NCI-H1694 treated with DMSO at 0.1 percent for 48 hours (cell line): ENCODE measurements around the gene RHBG.
"Not testable (repeated sequence)": the region's sequence is repeated elsewhere in the genome, so short reads cannot be mapped to it uniquely, and the experiment has no call there.

Experiments
- DNase-seq: peaks from one replicate; lab custom pipeline; 2025; lab: John Stamatoyannopoulos, UW

Gene RHBG, protein sequence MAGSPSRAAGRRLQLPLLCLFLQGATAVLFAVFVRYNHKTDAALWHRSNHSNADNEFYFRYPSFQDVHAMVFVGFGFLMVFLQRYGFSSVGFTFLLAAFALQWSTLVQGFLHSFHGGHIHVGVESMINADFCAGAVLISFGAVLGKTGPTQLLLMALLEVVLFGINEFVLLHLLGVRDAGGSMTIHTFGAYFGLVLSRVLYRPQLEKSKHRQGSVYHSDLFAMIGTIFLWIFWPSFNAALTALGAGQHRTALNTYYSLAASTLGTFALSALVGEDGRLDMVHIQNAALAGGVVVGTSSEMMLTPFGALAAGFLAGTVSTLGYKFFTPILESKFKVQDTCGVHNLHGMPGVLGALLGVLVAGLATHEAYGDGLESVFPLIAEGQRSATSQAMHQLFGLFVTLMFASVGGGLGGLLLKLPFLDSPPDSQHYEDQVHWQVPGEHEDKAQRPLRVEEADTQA

DNA sequence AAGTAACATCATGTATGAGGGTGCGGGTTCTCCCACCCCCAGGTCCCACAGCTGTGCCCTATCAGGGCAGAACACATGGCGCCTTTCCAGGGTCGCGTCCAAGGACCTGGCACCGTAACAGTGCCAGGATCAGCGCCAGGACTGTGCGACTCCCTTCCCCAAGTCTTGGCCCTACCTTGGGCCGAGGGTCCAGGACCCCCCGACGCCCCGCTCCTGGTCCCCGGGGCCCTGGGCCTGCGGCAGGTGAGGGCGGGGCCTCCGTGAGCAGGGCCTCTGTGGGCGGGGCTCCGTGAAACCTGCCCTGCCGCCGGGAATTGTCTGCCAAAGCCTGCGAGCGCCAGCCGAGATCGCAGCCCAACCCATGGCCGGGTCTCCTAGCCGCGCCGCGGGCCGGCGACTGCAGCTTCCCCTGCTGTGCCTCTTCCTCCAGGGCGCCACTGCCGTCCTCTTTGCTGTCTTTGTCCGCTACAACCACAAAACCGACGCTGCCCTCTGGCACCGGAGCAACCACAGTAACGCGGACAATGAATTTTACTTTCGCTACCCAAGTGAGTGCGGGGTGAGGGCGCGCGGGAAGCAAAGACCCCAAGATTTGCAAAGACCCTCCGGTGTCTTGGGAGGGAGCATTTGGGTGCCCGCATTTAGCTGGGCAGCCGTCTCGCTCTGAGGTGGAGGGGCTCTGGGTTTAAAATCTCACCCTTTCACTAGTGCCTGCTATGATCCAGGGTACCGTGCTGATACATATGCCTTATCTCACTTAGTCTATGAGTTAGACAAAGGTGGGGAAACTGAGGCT, at the start of gene RHBG:
TSS of gene RHBG (plus strand) at position 323 of the 796 bp plus-strand sequence. CDS start at position 362, 39 bp downstream.
- no peak for DNase-seq

DNA sequence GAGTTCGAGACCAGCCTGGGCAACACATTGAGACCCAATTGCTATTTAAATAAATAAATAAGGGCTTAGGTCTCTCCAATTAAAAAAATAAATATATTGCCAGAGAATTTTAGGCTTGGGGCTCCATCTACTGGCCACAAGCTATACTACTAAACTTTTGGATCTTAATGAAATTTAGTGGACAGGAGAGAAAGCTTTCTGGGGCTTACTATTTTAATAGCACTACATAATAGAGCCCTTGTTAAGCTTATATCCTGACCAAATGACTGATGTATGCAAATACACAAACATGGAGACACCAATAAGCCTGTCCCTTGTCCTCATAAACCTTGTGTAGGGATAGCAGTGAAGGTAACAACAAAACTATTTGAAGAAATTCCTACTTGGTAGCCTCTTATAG, 49.3 kb upstream of the RHBG start:
- DNase-seq, result peak; percentile 62

GRCh38 chr1:156320560-156320959, 48.5 kb upstream of the RHBG start:
- no peak for DNase-seq

GRCh38 chr1:156323179-156323578, 45.8 kb upstream of the RHBG start:
- DNase-seq, result not testable (repeated sequence)

DNA sequence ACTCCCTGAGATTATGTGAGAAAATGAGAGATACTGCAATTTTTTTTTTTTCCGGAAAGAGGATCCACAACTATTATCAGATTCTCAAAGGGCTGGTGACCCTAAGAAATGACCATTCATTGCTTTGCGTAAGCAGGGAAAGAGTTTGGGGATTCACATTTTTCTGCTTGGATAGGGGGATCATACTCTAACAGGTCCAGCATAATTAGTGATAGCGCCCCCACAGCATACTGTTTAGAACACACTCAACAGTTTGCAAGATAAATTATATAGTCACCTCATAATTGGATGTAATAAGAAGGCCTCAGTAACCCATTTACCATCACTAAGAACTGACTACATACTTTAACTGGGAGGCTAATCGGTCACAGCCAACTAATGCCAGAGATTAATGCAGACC, 32.8 kb upstream of the RHBG start:
- peak; percentile 46 for DNase-seq

DNA sequence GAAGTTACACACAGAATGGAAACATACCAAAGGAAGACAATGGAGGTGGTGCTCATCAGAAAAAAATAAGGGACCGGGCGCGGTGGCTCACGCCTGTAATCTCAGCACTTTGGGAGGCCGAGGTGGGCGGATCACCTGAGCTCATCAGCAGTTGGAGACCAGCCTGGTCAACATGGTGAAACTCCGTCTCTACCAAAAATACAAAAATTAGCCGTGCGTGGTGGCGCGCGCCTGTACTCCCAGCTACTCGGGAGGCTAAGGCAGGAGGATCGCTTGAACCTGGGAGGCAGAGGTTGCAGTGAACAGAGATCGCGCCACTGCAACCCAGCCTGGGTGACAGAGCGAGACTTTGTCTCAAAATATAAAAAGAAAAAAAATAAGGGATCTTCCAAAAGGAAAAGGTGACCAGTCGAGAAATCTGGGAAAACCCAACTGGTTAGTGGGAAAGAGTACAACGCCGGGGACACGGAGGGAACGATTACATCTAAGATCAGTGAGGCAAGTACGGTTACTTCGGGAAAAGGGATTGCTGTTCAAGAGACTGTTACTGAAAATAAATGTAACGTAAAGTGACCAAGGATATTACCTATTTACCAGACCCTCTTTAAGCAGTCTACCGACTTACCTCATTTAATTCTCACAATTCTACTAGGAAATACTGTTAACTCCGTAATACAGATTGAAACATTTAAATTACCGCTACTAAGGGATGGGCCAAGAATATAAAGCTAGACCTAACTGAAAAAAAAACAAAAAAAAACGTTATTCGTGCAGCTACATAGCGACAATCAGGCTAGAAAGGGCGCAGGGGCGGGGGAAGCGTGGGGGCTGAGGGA, 31.7 kb upstream of the RHBG start:
- DNase-seq, result no peak

DNA sequence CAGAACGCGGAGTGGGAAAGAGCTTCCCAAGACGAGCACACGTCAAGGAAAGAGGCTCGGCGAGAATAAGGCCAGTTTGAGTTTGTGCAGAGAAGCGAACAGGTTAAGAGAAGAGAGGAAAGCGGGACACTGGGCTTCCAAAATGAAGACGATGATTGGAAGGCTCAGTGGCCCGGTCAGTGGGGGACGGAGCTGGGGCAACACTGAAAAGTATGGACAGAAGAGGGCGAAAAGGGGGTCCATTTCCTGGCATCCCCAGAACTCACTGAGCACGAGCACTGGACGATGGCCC, 31.2 kb upstream of the RHBG start:
- DNase-seq, result no peak

DNA sequence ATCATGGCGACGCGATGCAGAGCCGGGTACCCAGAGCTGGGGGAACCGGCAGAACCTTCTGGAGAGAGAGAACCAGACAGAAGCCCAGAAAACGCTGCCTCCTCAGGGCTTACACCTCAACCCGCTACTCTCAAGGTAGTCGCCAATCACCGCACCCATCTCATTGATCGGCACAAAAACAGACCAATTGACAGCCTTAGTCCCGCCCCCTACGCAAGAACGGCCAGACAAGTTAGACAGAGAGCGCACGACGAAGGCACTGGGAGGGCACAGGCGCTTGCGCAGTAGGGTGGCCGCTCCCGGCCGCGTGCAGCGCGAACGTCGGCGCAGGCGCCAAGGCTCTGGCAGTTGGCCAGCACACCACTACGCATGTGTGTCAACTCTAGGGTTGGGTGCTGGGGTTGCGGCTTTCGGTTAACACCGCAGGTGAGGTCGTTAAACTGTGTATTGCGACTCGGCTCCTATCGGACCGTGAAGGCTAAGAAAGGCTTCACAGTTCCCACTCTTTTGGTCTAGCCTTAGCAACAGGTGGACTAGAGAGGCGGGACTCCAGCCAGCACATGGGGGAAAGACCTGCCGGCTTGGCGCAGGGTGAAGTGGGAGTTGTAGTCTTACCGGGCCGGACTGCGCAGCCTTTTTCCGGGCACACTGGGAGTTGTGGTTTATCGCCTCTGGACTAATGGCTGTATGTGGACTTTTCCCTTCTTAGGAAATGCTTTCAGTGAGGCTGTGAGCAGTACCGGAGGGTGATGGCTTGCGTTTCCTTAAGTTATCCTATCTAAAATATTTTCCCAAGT, 30.6 kb upstream of the RHBG start, which contains the start of the genes CCT3 and TSACC:
TSS of gene CCT3 (minus strand) at position 113 of the 797 bp plus-strand sequence. CDS start at position 5, 108 bp downstream.
TSS of gene TSACC (plus strand) at position 347 of the 797 bp plus-strand sequence. CDS start 1,232 bp downstream, outside the sequence.
- DNase-seq, result peak; percentile 100

DNA sequence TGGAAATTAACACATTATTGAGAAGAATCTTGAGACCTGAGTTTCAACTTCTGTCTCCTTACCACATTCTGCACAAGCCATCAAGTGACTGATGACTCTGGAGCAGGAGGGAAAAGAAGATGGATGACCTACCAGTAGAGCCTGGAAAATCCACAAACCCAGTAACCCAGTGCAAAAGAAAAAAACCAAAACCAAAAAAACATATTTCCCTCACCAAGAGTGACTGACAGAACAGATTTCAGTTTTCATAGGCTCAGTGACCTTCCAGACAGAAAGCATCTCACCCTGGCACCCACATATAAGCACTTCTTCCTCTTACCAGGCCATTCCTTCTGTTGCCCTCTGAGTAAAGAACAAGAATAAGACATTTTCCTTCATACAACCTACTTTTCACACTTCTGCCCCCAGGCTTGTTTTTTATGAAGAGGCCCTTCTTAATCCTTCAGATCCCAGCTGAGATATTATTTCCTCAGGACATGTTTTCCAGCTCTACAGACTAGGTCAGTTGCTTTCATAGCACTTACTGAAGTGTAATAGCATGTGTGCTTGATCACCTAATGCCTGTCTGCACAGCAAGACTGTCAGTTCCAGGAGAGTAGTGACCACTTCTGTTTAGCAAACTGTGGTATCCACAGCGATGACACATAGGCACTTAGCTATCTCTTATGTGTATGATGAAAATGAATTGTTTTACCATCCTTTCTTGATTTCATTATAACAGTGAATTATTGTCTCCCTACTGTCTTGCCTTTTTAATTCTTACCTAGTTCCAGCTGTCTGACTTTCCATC, 26.6 kb upstream of the RHBG start:
- DNase-seq, result no peak

- no peak for DNase-seq
These were observed 24.6 kb upstream of the RHBG start for GRCh38 chr1:156344409-156344808.

- DNase-seq, result not testable (repeated sequence)
These were observed 23.0 kb upstream of the RHBG start for GRCh38 chr1:156346035-156346434.

GRCh38 chr1:156346636-156347035, 22.4 kb upstream of the RHBG start:
- peak; percentile 71 for DNase-seq

GRCh38 chr1:156347331-156347730, 21.7 kb upstream of the RHBG start:
- no peak for DNase-seq

GRCh38 chr1:156352481-156352880, 16.5 kb upstream of the RHBG start:
- DNase-seq, result not testable (repeated sequence)

DNA sequence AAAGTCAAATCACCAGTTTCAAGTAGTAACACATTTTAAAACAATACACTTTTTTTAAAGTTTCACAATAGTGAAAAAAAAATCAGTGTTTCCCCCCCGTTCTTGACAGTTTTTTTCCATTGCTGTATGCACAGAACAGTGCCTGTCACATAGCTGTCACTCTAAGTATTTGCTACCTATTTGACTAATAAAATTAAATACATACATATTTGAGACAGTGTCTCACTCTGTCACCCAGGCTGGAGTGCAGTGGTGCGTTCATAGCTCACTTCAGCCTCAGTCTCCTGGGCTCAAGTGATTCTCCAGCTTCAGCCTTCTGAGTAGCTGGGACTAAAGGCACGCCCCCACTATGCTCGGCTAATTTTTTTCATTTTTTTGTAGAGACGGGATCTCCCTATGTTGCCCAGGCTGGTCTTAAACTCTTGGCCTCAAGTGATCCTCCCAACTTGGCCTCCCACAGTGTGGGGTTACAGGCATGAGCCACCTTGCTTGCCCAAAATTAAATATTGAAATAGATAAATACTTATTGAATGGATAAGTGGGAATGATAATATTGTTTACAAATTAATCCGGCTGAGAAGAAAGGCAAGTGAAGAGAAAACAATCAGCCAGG, 12.6 kb upstream of the RHBG start:
- no peak for DNase-seq

- peak; percentile 78 for DNase-seq
These were observed 12.0 kb upstream of the RHBG start for GRCh38 chr1:156356875-156357534.

DNA sequence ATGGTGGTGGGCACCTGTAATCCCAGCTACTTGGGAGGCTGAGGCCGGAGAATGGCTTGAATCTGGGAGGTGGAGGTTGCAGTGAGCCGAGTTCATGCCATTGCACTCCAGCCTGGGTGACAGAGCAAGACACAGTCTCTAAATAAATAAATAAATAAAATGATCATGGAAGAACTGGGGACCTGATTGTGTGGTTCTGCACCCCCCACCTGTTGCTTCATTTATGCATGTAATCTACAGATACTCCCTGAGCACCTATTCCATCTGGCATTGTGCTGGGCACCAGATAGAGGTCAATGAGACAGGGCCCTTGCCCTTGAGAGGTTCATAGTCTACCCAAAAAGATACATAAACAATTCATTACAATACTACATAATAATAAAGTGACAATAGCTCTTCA, 11.0 kb upstream of the RHBG start:
- DNase-seq, result no peak

DNA sequence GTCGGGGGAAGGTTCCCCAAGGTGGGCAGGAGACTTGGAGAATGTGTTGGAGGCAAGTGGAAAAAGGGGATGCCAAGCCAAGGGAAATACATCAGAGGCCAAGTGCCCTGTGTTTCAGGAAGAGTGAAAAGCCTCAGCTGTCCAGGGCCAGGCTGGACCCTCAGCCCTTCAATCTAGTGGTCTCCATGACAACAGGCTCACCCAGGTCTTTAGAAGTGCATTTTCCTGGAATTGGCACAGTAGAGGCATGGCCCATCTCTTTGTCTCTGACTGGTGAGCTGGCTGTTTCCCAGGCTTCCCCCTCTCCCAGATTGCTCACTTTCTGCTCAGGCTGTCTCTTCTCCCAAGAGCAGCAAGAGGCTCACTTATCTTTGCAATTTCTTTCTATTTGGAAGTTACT, 10.4 kb upstream of the RHBG start:
- no peak for DNase-seq

GRCh38 chr1:156359249-156359648, 9.8 kb upstream of the RHBG start:
- no peak for DNase-seq
